Measurements from ENCODE around the gene PNMA8A. TPM values are rescaled to one million over a fixed set of nuclear protein-coding genes. Genes with fewer than 3 reads are reported as not detected.
A peak's percentile ranks its signal among the peaks of the same experiment; 100 is the strongest.

The PNMA8A gene, protein sequence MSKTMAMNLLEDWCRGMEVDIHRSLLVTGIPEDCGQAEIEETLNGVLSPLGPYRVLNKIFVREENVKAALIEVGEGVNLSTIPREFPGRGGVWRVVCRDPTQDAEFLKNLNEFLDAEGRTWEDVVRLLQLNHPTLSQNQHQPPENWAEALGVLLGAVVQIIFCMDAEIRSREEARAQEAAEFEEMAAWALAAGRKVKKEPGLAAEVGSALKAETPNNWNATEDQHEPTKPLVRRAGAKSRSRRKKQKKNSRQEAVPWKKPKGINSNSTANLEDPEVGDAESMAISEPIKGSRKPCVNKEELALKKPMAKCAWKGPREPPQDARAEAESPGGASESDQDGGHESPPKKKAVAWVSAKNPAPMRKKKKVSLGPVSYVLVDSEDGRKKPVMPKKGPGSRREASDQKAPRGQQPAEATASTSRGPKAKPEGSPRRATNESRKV
- total RNA-seq = 10.1 to 16.1 TPM (median 10.1 TPM) in 3 replicates
- long read RNA-seq, partial matches to known transcripts = 0 of 6 reads
- long read RNA-seq, other reads (novel, unspliced or antisense) = 3 of 6 reads

DNA sequence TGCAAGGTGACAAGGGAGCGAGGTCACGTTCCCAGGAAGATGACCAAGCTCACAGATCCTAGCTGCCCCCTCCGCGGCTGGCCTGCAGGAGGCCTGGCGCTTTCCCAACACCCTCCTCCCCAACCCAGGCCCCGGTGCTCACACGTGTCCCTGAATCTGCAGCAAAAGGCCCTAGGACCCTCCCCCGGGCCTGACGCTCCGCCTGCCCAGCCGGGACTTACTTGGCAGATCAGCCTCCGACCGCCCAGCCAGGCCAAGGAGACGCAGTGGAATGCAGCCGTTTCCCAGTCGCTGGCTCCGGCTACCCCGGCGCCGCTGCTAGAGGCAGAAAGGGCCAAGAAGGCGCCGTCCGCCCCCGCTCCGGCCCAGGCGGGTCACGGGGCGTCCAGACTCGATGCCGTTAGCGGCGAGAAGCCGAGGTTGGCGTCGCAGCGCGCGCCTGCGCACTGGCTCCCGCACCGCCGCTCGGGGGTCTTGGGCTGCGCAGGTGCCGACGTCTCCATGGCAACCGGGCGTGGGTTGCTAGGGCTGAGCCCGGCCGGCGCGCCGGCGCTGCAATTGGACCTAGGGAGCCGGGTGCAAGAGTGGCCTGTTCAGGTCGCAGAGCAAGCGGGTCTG is at the start of gene PNMA8A:
Gene PNMA8A (minus strand): TSS at position 448 of the 618 bp plus-strand sequence. CDS start 528 bp downstream, outside the sequence.
- no peaks in the 10 kb centered on the region for H3K27me3 Mint-ChIP-seq (ENCODE audit: low read depth)
- no peaks in the 10 kb centered on the region for H3K9me3 Mint-ChIP-seq (ENCODE audit: low read depth)
- H3K4me1 Mint-ChIP-seq (ENCODE audit: low read depth) = peaks cover 43% of the 10 kb centered on the region
- H3K4me3 Mint-ChIP-seq (ENCODE audit: unreplicated experiment) = peak within 1 kb of the TSS; percentile 58
- peak within 1 kb of the TSS; percentile 65 for H3K27ac Mint-ChIP-seq (ENCODE audit: unreplicated experiment)
- peak; percentile 95 for DNase-seq (ENCODE audit: low spot score)
- H3K36me3 Mint-ChIP-seq (ENCODE audit: low read depth) = no peaks in the 10 kb centered on the region
- peak; percentile 42 for TF ChIP-seq CTCF (IDR thresholded peaks at IDR 0.05)

DNA sequence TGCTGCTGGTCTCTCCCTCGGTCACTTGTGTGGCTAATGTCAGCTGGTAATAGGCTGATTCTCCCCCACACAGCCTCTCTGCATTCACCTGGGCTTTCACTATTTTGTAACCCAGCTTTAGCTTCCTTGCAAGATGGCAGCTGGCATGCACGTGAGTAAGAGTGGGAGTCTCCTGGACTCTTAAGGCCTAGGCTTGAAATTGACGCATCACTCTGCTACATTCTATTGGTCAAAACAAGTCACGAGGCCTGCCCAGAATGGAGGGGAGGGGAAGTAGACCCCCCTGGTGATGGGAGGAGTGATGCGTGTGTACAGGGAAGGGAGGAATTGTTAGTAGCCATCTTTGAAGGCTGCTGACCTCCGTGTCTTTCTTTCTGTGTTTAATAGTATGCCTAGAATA is 49.3 kb upstream of the PNMA8A start:
- no peak for DNase-seq (ENCODE audit: low spot score)
- H3K4me3 Mint-ChIP-seq (ENCODE audit: unreplicated experiment) = no peak overlapping the region
- no peaks in the 10 kb centered on the region for H3K9me3 Mint-ChIP-seq (ENCODE audit: low read depth)
- peaks cover 4% of the 10 kb centered on the region for H3K27me3 Mint-ChIP-seq (ENCODE audit: low read depth)
- no peak overlapping the region for H3K27ac Mint-ChIP-seq (ENCODE audit: unreplicated experiment)
- peaks cover 5% of the 10 kb centered on the region for H3K4me1 Mint-ChIP-seq (ENCODE audit: low read depth)
- H3K36me3 Mint-ChIP-seq (ENCODE audit: low read depth) = peaks cover 5% of the 10 kb centered on the region
- TF ChIP-seq CTCF (IDR thresholded peaks at IDR 0.05) = no peak

DNA sequence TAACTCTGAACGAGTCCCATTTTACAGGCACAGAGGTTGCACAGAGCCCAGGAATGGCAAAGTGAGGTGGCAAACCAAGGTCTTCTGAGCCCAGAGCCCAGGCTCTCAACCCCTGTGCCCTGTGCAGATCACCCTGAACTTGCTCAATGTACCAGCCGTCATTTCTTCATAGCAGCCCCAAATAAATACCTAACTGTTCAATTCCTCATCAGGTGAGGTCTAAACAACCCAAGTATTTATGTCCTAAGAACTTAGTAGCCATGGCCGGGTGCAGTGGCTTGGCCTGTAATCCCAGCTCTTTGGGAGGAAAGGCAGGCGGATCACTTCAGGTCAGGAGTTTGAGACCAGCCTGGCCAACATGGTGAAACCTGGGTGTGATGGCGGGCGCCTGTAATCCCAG is 46.1 kb upstream of the PNMA8A start:
- no peak for DNase-seq (ENCODE audit: low spot score)
- TF ChIP-seq CTCF (IDR thresholded peaks at IDR 0.05) = no peak
- Mint-ChIP-seq H3K4me1 (ENCODE audit: low read depth) (peaks cover 10% of the 10 kb centered on the region), H3K9me3 (ENCODE audit: low read depth) (no peaks in the 10 kb centered on the region), H3K27ac (ENCODE audit: unreplicated experiment) (no peak overlapping the region), H3K27me3 (ENCODE audit: low read depth) (peaks cover 6% of the 10 kb centered on the region), H3K4me3 (ENCODE audit: unreplicated experiment) (no peak overlapping the region), H3K36me3 (ENCODE audit: low read depth) (no peaks in the 10 kb centered on the region)

DNA sequence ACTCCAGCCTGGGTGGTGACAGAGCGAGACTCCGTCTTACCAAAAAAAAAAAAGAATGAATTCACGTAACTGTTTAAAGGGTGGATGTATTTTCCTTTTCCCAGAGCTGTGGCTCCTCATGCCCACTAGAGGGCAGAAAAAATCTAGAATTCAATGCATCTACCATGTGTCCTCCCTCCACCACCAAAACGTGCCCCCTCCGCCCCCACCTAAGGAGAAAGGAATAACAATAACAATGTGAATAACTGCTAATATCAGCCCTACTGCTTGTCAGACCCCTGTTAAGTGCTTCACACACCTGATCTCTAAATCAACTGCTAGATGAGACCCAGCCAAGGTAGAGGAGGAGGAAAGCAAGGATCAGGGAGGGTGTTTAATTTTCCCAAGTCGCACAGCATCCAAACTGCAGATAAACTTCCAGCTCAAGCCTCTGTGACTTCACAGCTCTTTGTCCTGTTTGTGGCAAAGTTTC is 44.6 kb upstream of the PNMA8A start:
- Mint-ChIP-seq H3K36me3 (ENCODE audit: low read depth) (peaks cover 3% of the 10 kb centered on the region), H3K27me3 (ENCODE audit: low read depth) (peaks cover 6% of the 10 kb centered on the region), H3K27ac (ENCODE audit: unreplicated experiment) (no peak overlapping the region), H3K4me3 (ENCODE audit: unreplicated experiment) (no peak overlapping the region), H3K9me3 (ENCODE audit: low read depth) (peaks cover 8% of the 10 kb centered on the region), H3K4me1 (ENCODE audit: low read depth) (peaks cover 5% of the 10 kb centered on the region)
- DNase-seq (ENCODE audit: low spot score) = no peak
- peak; percentile 86 for TF ChIP-seq CTCF (IDR thresholded peaks at IDR 0.05)

DNA sequence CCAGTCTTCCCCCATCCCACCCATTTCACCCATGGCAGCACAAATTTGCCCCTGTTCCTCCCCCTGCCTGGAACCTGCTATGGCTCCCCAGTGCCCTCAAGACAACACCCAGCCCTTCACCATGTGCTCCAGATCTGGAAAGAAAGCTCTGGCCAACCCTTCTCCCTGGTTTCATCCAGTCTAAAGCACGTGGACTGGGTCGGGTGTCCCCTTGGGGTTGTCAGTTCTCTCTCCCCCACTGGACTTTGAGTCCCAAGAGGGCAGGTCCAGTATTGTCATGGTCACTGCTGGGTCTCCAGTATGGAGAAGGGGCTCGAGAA is 43.9 kb upstream of the PNMA8A start:
- peaks cover 6% of the 10 kb centered on the region for H3K27me3 Mint-ChIP-seq (ENCODE audit: low read depth)
- no peak overlapping the region for H3K27ac Mint-ChIP-seq (ENCODE audit: unreplicated experiment)
- H3K4me3 Mint-ChIP-seq (ENCODE audit: unreplicated experiment) = no peak overlapping the region
- peaks cover 4% of the 10 kb centered on the region for H3K36me3 Mint-ChIP-seq (ENCODE audit: low read depth)
- TF ChIP-seq CTCF (IDR thresholded peaks at IDR 0.05) = no peak
- H3K9me3 Mint-ChIP-seq (ENCODE audit: low read depth) = peaks cover 9% of the 10 kb centered on the region
- peaks cover 5% of the 10 kb centered on the region for H3K4me1 Mint-ChIP-seq (ENCODE audit: low read depth)
- DNase-seq (ENCODE audit: low spot score) = no peak
